Measurements from ENCODE around the gene FKBP4. TPM values are rescaled to one million over a fixed set of nuclear protein-coding genes. Genes with fewer than 3 reads are reported as not detected.

FKBP4 gene
- total and polyA plus RNA-seq, 2 of the 13 experiments (the other 11 are each of a cell fraction or from before 2014, with no cell fraction given): 25.7 to 66.1 TPM

DNA sequence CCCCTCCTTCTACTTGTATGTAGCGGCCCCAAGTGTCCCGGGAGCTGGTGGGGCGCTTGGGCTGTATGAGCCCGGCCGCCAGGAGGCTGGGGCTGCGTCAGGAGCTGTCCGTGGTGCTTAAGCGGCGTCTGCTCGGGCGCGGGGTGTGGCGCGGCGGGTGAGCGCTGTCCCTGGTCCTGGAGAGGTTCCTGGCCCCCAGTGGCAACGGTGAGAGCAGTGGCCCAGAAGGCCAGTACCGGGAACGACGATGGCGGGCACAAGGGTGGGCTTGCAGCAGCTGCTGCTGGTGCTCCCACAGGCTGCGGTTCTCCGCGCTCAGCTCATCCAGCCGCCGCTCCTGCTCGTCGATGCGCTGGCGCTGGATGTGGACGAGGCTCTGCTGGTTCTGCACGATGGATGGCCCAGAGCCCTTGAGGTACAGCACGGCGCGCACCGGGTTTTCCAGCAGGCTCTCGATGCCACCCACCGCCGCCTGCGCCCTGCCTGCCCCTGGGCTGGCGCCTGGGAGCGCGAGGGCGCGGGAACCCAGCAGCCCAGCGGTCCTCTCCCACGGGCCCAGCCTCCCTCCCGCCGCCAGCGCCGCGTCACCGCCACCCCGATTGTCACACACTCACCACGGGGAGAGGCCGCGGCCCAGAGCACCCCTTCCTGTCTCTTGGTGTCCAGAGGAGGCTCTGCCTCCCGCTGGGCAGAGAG lies 41.9 kb upstream of the FKBP4 start (continued):
- peak; percentile 100 for TF ChIP-seq DZIP1 (CRISPR knock-in tag; IDR thresholded peaks at IDR 0.05)
- no peak for TF ChIP-seq ARID3A (IDR thresholded peaks at IDR 0.05; ENCODE audit: low read depth, low read length)
- TF ChIP-seq, protein P1, sequence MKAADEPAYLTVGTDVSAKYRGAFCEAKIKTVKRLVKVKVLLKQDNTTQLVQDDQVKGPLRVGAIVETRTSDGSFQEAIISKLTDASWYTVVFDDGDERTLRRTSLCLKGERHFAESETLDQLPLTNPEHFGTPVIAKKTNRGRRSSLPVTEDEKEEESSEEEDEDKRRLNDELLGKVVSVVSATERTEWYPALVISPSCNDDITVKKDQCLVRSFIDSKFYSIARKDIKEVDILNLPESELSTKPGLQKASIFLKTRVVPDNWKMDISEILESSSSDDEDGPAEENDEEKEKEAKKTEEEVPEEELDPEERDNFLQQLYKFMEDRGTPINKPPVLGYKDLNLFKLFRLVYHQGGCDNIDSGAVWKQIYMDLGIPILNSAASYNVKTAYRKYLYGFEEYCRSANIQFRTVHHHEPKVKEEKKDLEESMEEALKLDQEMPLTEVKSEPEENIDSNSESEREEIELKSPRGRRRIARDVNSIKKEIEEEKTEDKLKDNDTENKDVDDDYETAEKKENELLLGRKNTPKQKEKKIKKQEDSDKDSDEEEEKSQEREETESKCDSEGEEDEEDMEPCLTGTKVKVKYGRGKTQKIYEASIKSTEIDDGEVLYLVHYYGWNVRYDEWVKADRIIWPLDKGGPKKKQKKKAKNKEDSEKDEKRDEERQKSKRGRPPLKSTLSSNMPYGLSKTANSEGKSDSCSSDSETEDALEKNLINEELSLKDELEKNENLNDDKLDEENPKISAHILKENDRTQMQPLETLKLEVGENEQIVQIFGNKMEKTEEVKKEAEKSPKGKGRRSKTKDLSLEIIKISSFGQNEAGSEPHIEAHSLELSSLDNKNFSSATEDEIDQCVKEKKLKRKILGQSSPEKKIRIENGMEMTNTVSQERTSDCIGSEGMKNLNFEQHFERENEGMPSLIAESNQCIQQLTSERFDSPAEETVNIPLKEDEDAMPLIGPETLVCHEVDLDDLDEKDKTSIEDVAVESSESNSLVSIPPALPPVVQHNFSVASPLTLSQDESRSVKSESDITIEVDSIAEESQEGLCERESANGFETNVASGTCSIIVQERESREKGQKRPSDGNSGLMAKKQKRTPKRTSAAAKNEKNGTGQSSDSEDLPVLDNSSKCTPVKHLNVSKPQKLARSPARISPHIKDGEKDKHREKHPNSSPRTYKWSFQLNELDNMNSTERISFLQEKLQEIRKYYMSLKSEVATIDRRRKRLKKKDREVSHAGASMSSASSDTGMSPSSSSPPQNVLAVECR (CRISPR knock-in tag; IDR thresholded peaks at IDR 0.05; ENCODE audit: borderline replicate concordance): peak; percentile 98
- TF ChIP-seq, protein P2, sequence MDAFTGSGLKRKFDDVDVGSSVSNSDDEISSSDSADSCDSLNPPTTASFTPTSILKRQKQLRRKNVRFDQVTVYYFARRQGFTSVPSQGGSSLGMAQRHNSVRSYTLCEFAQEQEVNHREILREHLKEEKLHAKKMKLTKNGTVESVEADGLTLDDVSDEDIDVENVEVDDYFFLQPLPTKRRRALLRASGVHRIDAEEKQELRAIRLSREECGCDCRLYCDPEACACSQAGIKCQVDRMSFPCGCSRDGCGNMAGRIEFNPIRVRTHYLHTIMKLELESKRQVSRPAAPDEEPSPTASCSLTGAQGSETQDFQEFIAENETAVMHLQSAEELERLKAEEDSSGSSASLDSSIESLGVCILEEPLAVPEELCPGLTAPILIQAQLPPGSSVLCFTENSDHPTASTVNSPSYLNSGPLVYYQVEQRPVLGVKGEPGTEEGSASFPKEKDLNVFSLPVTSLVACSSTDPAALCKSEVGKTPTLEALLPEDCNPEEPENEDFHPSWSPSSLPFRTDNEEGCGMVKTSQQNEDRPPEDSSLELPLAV (CRISPR knock-in tag; conservative IDR thresholded peaks at IDR 0.05; ENCODE audit: low read depth): peak; percentile 99
- peak; percentile 97 for TF ChIP-seq ZMAT5 (CRISPR knock-in tag; IDR thresholded peaks at IDR 0.05; ENCODE audit: borderline replicate concordance, low read depth)
- no peak for TF ChIP-seq HNRNPLL (IDR thresholded peaks at IDR 0.05; ENCODE audit: low read depth, low read length, poor library complexity, severe bottlenecking)
- TF ChIP-seq ZNF30 (CRISPR knock-in tag; IDR thresholded peaks at IDR 0.05): peak; percentile 100
- peak; percentile 99 for TF ChIP-seq ZNF788 (CRISPR knock-in tag; IDR thresholded peaks at IDR 0.05; ENCODE audit: borderline replicate concordance)
- no peak for TF ChIP-seq SMARCC2 (IDR thresholded peaks at IDR 0.05)
- TF ChIP-seq, protein P3, sequence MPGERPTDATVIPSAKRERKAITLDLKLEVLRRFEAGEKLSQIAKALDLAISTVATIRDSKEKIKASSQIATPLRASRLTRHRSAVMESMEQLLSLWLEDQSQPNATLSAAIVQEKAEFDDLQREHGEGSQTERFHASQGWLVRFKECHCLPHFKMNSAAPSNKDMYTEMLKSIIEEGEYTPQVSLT (CRISPR knock-in tag; IDR thresholded peaks at IDR 0.05; ENCODE audit: borderline replicate concordance, low read depth): peak; percentile 99; the same call in 1 of the 2 replicates
- peak; percentile 100 for TF ChIP-seq KLF6 (CRISPR knock-in tag; IDR thresholded peaks at IDR 0.05)
- peak; percentile 99 for TF ChIP-seq ZNF276 (CRISPR knock-in tag; IDR thresholded peaks at IDR 0.05; ENCODE audit: low read depth)

Measured in HepG2 (cell line).